ENCODE measurements around the gene ALG5. TPM values are rescaled to one million over a fixed set of nuclear protein-coding genes. Genes with fewer than 3 reads are reported as not detected.

Gene ALG5, protein sequence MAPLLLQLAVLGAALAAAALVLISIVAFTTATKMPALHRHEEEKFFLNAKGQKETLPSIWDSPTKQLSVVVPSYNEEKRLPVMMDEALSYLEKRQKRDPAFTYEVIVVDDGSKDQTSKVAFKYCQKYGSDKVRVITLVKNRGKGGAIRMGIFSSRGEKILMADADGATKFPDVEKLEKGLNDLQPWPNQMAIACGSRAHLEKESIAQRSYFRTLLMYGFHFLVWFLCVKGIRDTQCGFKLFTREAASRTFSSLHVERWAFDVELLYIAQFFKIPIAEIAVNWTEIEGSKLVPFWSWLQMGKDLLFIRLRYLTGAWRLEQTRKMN
- total RNA-seq (2014; rRNA removed; shearing (Covaris generic)) (29.6 and 30.2 TPM in 2 replicates), polyA plus RNA-seq (2016; fragmentation: Nextera tagmentation; extraction: Ambion mirVana) (76.2 and 77.7 TPM in 2 replicates)

DNA sequence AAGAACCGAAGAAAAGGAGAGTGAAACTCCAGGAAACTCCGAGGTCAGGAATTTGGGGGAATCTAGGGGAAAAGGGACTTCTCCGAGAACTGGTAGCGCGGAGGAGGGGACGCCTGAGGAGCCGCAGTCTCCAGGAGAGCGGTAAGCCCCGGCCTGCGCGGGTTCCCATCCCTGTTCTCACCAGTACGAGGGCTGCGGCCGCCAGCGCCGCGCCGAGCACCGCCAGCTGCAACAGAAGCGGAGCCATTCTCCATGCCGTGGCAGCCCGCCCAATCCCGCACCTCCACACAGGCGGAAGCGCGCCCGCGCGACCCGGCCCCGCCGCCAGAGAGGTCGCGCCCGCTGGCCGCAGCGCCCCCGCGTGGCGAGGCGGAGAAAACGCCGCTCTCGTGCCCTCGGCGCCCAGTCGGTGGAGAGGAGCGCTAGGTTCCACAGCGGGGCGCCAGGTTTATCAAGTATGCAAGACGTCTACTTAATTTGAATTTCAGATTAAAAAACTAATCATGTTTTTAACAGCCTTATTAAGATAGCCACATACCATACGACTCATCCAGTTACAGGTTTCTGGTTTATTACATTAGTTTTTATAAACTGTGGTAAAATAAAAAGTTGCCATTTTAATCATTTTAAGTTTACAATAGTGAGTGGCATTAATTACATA lies at the start of gene ALG5:
Gene ALG5 (minus strand): TSS at position 287 of the 661 bp plus-strand sequence. CDS start 40 bp downstream, at position 247.
- no peak for TF ChIP-seq EZH2phosphoT487 (IDR thresholded peaks at IDR 0.05; ENCODE audit: insufficient read depth, low read depth)
- no peak for TF ChIP-seq EZH2 (IDR thresholded peaks at IDR 0.05; ENCODE audit: insufficient read depth, poor library complexity, severe bottlenecking)
- Histone ChIP-seq H3K9ac (peak within 1 kb of the TSS; percentile 95), H3K4me1 (ENCODE audit: insufficient read depth) (peaks cover 16% of the 10 kb centered on the region), H2AFZ (peak within 1 kb of the TSS; percentile 97), H3K4me2 (ENCODE audit: unreplicated experiment) (peak within 1 kb of the TSS; percentile 96), H3K79me2 (ENCODE audit: insufficient read depth) (peaks cover 72% of the 10 kb centered on the region), H3K36me3 (ENCODE audit: low read depth) (peaks cover 14% of the 10 kb centered on the region), H3K9me3 (ENCODE audit: low read depth) (no peaks in the 10 kb centered on the region), H4K20me1 (ENCODE audit: insufficient read depth) (0 out of 2 replicates have a peak, but pooled peaks cover 3% of the 10 kb centered on the region), H3K27me3 (replicated peaks; ENCODE audit: insufficient read depth) (no peaks in the 10 kb centered on the region), H3K27ac (peak within 1 kb of the TSS; percentile 97), H3F3A (ENCODE audit: insufficient read depth) (peaks cover 15% of the 10 kb centered on the region), H3K4me3 (peak within 1 kb of the TSS; percentile 95), H3K9me2 (ENCODE audit: insufficient read depth) (no peaks in the 10 kb centered on the region)
- WGBS, 2 experiments (ENCODE audit: low coverage in 1 of 2, low lambda C conversion rate in 2 of 2, missing lambda C conversion rate in 2 of 2) = 0 to 1% methylated on average over 39 to 50 of the region's 52 CpGs
- in situ Hi-C loops (cut with MboI) = loop anchor here (25.0 kb wide), 1 partner anchor 587 kb away; no protein-coding TSS in a partner anchor
- DNase-seq = peak; percentile 94

DNA sequence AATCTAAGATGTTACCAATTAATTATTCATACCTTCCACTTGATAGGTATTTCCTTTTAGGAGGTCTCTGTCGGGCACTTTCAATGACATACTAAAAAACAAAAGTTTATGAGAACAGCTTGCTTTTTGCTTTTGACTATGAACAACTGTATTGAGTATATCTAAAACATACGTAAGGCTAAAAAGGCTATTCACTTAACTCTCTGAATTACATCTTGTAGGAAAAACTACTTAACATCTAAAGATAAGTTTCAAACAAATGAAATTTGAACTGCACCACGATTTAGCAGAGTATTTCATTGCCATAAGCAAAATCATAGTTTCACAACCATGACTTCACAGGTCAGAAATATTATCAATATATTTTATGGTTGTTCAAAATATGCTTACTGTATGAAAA lies 48.7 kb upstream of the ALG5 start:
- H3K4me1 ChIP-seq (ENCODE audit: insufficient read depth) = no peaks in the 10 kb centered on the region
- TF ChIP-seq EZH2phosphoT487 (IDR thresholded peaks at IDR 0.05; ENCODE audit: insufficient read depth, low read depth) (no peak), EZH2 (IDR thresholded peaks at IDR 0.05; ENCODE audit: insufficient read depth, poor library complexity, severe bottlenecking) (no peak)
- WGBS, 2 experiments (ENCODE audit: low coverage in 1 of 2, low lambda C conversion rate in 2 of 2, missing lambda C conversion rate in 2 of 2) = 97 to 99% methylated on average over 3 of the region's 3 CpGs
- no peaks in the 10 kb centered on the region for H3K27me3 ChIP-seq (replicated peaks; ENCODE audit: insufficient read depth)
- peaks cover 3% of the 10 kb centered on the region; the same call in 1 of the 2 replicates for H4K20me1 ChIP-seq (ENCODE audit: insufficient read depth)
- no peak overlapping the region for H3K4me2 ChIP-seq (ENCODE audit: unreplicated experiment)
- peaks cover 71% of the 10 kb centered on the region for H3K79me2 ChIP-seq (ENCODE audit: insufficient read depth)
- in situ Hi-C loops (cut with MboI) = loop anchor here (25.0 kb wide), 1 partner anchor 1314 kb away; no protein-coding TSS in a partner anchor
- no peak for DNase-seq
- peaks cover 53% of the 10 kb centered on the region for H3K36me3 ChIP-seq (ENCODE audit: low read depth)
- no peaks in the 10 kb centered on the region for H3F3A ChIP-seq (ENCODE audit: insufficient read depth)
- H3K9me3 ChIP-seq (ENCODE audit: low read depth) = no peaks in the 10 kb centered on the region
- no peaks in the 10 kb centered on the region for H3K9me2 ChIP-seq (ENCODE audit: insufficient read depth)
- H2AFZ ChIP-seq = no peak overlapping the region
- no peak overlapping the region for H3K9ac ChIP-seq
- no peak overlapping the region for H3K27ac ChIP-seq
- no peak overlapping the region for H3K4me3 ChIP-seq

DNA sequence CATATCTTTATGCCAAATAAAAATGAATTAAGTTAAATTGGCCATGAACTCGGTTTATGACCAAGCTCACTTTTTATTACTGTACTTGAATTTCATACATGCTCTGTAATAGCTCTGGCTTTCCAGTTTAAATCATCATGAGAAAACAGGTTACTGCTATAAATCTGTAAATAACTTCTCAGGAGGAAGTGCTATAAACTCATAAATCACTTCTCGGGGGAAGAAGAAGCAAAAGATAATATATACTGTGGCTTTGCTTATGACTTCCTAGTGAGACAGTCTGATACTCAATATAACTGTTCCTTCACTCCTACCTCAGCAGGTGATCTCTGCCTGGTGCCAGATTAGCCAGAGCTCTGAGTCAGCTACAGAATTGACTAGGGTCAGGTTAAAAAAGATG lies 47.9 kb upstream of the ALG5 start:
- 93 to 97% methylated on average over 2 of the region's 2 CpGs for WGBS, 2 experiments (ENCODE audit: low coverage in 1 of 2, low lambda C conversion rate in 2 of 2, missing lambda C conversion rate in 2 of 2)
- peaks cover 57% of the 10 kb centered on the region for H3K36me3 ChIP-seq (ENCODE audit: low read depth)

DNA sequence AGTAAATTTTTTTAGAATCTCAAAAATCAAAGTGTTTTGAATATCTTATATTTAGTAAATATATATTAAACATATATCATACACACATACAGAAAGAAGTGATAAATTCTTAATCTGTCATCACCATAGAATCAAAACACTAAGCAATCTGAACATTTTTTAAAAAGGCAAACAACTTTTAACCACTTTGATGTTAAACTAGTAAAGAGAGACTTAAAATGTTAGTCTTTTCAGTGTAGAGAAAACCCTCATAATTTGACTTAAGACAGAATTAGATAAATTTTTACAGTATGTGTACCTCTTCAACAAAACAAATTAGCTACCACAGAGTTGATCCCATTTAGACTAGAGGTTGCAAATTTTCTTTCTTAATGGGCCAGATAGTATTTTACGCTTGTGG lies 46.9 kb upstream of the ALG5 start:
- H3K36me3 ChIP-seq (ENCODE audit: low read depth) = peaks cover 61% of the 10 kb centered on the region

More for the DNA sequence above, 47.9 kb upstream of the ALG5 start:
- no peak overlapping the region for H3K9ac ChIP-seq
- in situ Hi-C loops (cut with MboI) = loop anchor here (25.0 kb wide), 1 partner anchor 1315 kb away; no protein-coding TSS in a partner anchor
- peaks cover 68% of the 10 kb centered on the region for H3K79me2 ChIP-seq (ENCODE audit: insufficient read depth)
- no peak overlapping the region for H3K4me2 ChIP-seq (ENCODE audit: unreplicated experiment)
- TF ChIP-seq EZH2phosphoT487 (IDR thresholded peaks at IDR 0.05; ENCODE audit: insufficient read depth, low read depth) (no peak), EZH2 (IDR thresholded peaks at IDR 0.05; ENCODE audit: insufficient read depth, poor library complexity, severe bottlenecking) (no peak)
- no peaks in the 10 kb centered on the region for H3K9me2 ChIP-seq (ENCODE audit: insufficient read depth)
- no peak overlapping the region for H3K27ac ChIP-seq
- H3K27me3 ChIP-seq (replicated peaks; ENCODE audit: insufficient read depth) = no peaks in the 10 kb centered on the region
- no peak overlapping the region for H3K4me3 ChIP-seq
- no peaks in the 10 kb centered on the region; the same call in 1 of the 2 replicates for H4K20me1 ChIP-seq (ENCODE audit: insufficient read depth)
- no peak overlapping the region for H2AFZ ChIP-seq
- no peaks in the 10 kb centered on the region for H3K4me1 ChIP-seq (ENCODE audit: insufficient read depth)
- DNase-seq = no peak
- H3K9me3 ChIP-seq (ENCODE audit: low read depth) = no peaks in the 10 kb centered on the region
- no peaks in the 10 kb centered on the region for H3F3A ChIP-seq (ENCODE audit: insufficient read depth)

More for the DNA sequence above, 46.9 kb upstream of the ALG5 start:
- Histone ChIP-seq H3K4me3 (no peak overlapping the region), H4K20me1 (ENCODE audit: insufficient read depth) (no peaks in the 10 kb centered on the region; the same call in 1 of the 2 replicates), H3K9me3 (ENCODE audit: low read depth) (no peaks in the 10 kb centered on the region), H3K27me3 (replicated peaks; ENCODE audit: insufficient read depth) (no peaks in the 10 kb centered on the region), H3K9me2 (ENCODE audit: insufficient read depth) (no peaks in the 10 kb centered on the region), H2AFZ (no peak overlapping the region), H3K27ac (no peak overlapping the region), H3F3A (ENCODE audit: insufficient read depth) (no peaks in the 10 kb centered on the region), H3K9ac (no peak overlapping the region), H3K79me2 (ENCODE audit: insufficient read depth) (peaks cover 65% of the 10 kb centered on the region), H3K4me1 (ENCODE audit: insufficient read depth) (no peaks in the 10 kb centered on the region), H3K4me2 (ENCODE audit: unreplicated experiment) (no peak overlapping the region)
- no peak for TF ChIP-seq EZH2 (IDR thresholded peaks at IDR 0.05; ENCODE audit: insufficient read depth, poor library complexity, severe bottlenecking)
- in situ Hi-C loops (cut with MboI) = loop anchor here (25.0 kb wide), 1 partner anchor 1316 kb away; no protein-coding TSS in a partner anchor
- WGBS, 2 experiments (ENCODE audit: low coverage in 1 of 2, low lambda C conversion rate in 2 of 2, missing lambda C conversion rate in 2 of 2) = 95% methylated on average over 1 of the region's 1 CpG
- no peak for DNase-seq
